Brain microvascular endothelial cell (primary cell): ENCODE data around the gene ELAC1.
"Not testable (repeated sequence)": the region's sequence is repeated elsewhere in the genome, so short reads cannot be mapped to it uniquely, and the experiment has no call there.

Experiments
- DNase-seq: peaks from one replicate; pipeline ENCODE4 v3.0.0-alpha.2; 2020
- H3K27ac ChIP-seq: fragments of 250-450 bp; sonication (Bioruptor Pico); 2 replicates; pipeline ENCODE4 v1.5.1; 2020; ENCODE audit warnings: mild to moderate bottlenecking, moderate library complexity
- H3K27me3 ChIP-seq: fragments of 250-450 bp; sonication (Bioruptor Pico); replicated peaks from 2 replicates; pipeline ENCODE4 v1.5.1; 2020; ENCODE audit warnings: mild to moderate bottlenecking
- H3K36me3 ChIP-seq: fragments of 250-450 bp; sonication (Bioruptor Pico); replicated peaks from 2 replicates; pipeline ENCODE4 v1.5.1; 2020; ENCODE audit warnings: mild to moderate bottlenecking
- H3K4me3 ChIP-seq: 2 replicates; pipeline ENCODE4 v1.5.1; 2011; ENCODE audit warnings: low read depth, mild to moderate bottlenecking, control low read depth, low read length, moderate library complexity
- CTCF ChIP-seq: IDR thresholded peaks from 2 replicates; pipeline ENCODE4 v1.5.1; 2011; ENCODE audit warnings: low read depth, mild to moderate bottlenecking, moderate library complexity, low read length, control low read depth, inconsistent platforms; ENCODE audit errors: missing control alignments
- in situ Hi-C: cut with HindIII; loops from 2 replicates; pipeline ENCODE4 v1.10.0; 2017; ENCODE audit warnings: low sequenced_read_pairs, low pct_ligation_motif_present

Gene ELAC1

GRCh38 chr18:50944245-50944932, 23.5 kb upstream of the ELAC1 start:
- H3K27ac ChIP-seq, result no peak overlapping the region
- H3K36me3 ChIP-seq, result no peaks in the 10 kb centered on the region
- no peak for DNase-seq
- H3K4me3 ChIP-seq, result no peak overlapping the region
- in situ Hi-C loops, result no loop called here
- no peaks in the 10 kb centered on the region for H3K27me3 ChIP-seq
- TF ChIP-seq CTCF, result no peak

- in situ Hi-C loops, result not testable (repeated sequence)
Measured at GRCh38 chr18:50945918-50946317, 21.9 kb upstream of the ELAC1 start.

GRCh38 chr18:50947899-50948298, 19.9 kb upstream of the ELAC1 start:
- Histone ChIP-seq H3K27me3 (no peaks in the 10 kb centered on the region), H3K27ac (no peak overlapping the region), H3K36me3 (no peaks in the 10 kb centered on the region), H3K4me3 (no peak overlapping the region)
- no peak for DNase-seq
- in situ Hi-C loops, result no loop called here
- TF ChIP-seq CTCF, result no peak

More at GRCh38 chr18:50945918-50946317, 21.9 kb upstream of the ELAC1 start:
- H3K4me3 ChIP-seq, DNase-seq, H3K36me3 ChIP-seq, H3K27ac ChIP-seq, H3K27me3 ChIP-seq: not testable (repeated sequence)

- no peak for TF ChIP-seq CTCF
- H3K36me3 ChIP-seq, result no peaks in the 10 kb centered on the region
Measured at GRCh38 chr18:50949185-50949584, 18.7 kb upstream of the ELAC1 start.

GRCh38 chr18:50950626-50951025, 17.2 kb upstream of the ELAC1 start:
- Histone ChIP-seq H3K36me3 (no peaks in the 10 kb centered on the region), H3K27me3 (no peaks in the 10 kb centered on the region), H3K4me3 (no peak overlapping the region), H3K27ac (no peak overlapping the region)
- no peak for DNase-seq
- no peak for TF ChIP-seq CTCF
- in situ Hi-C loops, result no loop called here

More at GRCh38 chr18:50949185-50949584, 18.7 kb upstream of the ELAC1 start:
- Histone ChIP-seq H3K27me3 (no peaks in the 10 kb centered on the region), H3K4me3 (no peak overlapping the region), H3K27ac (no peak overlapping the region)
- in situ Hi-C loops, result no loop called here
- no peak for DNase-seq

GRCh38 chr18:50953822-50954221, 14.0 kb upstream of the ELAC1 start:
- in situ Hi-C loops, result no loop called here
- Histone ChIP-seq H3K27me3 (no peaks in the 10 kb centered on the region), H3K27ac (no peak overlapping the region), H3K36me3 (no peaks in the 10 kb centered on the region), H3K4me3 (no peak overlapping the region)
- DNase-seq, result no peak
- TF ChIP-seq CTCF, result no peak
